Natural killer cell (primary cell): ENCODE results near the gene NAA30. TPM values are rescaled to one million over a fixed set of nuclear protein-coding genes. Genes with fewer than 3 reads are reported as not detected.

Experiments used
- ATAC-seq, 3 donors: fragments of 150-1000 bp in 2 of 3; fragments of 200-7000 bp in 1 of 3; cut with Tn5 transposase; 1 replicate in 1 of 3; 2 replicates in 2 of 3; pipeline ENCODE4 v1.10.0; 2021; ENCODE audit warnings: mild to moderate bottlenecking in 2 of 3, moderate library complexity in 2 of 3
- DNase-seq, 2 donors: peaks; one replicate each; pipeline versions ENCODE4 v3.0.0 to v3.0.0-alpha.2; 2013 to 2021; ENCODE audit warnings: mixed read lengths in 1 of 2
- H3K27ac ChIP-seq: one replicate; pipeline ENCODE4 v1.5.1; 2013; ENCODE audit warnings: mild to moderate bottlenecking, low read length
- H3K27me3 ChIP-seq: one replicate; pipeline ENCODE4 v1.6.1; 2013; ENCODE audit warnings: low read length; ENCODE audit not compliant: control insufficient read depth, insufficient read depth
- H3K36me3 ChIP-seq: one replicate; pipeline ENCODE4 v1.6.1; 2013; ENCODE audit warnings: low read length; ENCODE audit not compliant: control insufficient read depth, insufficient read depth
- H3K4me1 ChIP-seq: one replicate; pipeline ENCODE4 v1.6.1; 2013; ENCODE audit warnings: low read length; ENCODE audit not compliant: control insufficient read depth, insufficient read depth
- H3K4me3 ChIP-seq: one replicate; pipeline ENCODE4 v1.5.1; 2013; ENCODE audit warnings: low read length
- H3K9me3 ChIP-seq: one replicate; pipeline ENCODE4 v1.6.1; 2013; ENCODE audit warnings: low read length; ENCODE audit not compliant: control insufficient read depth, insufficient read depth
- H3K27ac Mint-ChIP-seq, 2 donors: one replicate each; pipeline ENCODE4 v1.8.0; 2022; ENCODE audit warnings: mild to moderate bottlenecking in 2 of 2, mixed read lengths in 2 of 2, moderate library complexity in 1 of 2
- H3K27me3 Mint-ChIP-seq, 2 donors: one replicate each; pipeline ENCODE4 v1.8.0; 2022; ENCODE audit warnings: low read depth in 2 of 2, mixed read lengths in 2 of 2
- H3K36me3 Mint-ChIP-seq: one replicate; pipeline ENCODE4 v1.8.0; 2022; ENCODE audit warnings: mixed read lengths
- H3K4me1 Mint-ChIP-seq, 2 donors: one replicate each; pipeline ENCODE4 v1.8.0; 2022; ENCODE audit warnings: mixed read lengths in 2 of 2
- H3K4me3 Mint-ChIP-seq: one replicate; pipeline ENCODE4 v1.8.0; 2022; ENCODE audit warnings: mild to moderate bottlenecking, moderate library complexity, mixed read lengths
- H3K9me3 Mint-ChIP-seq, 2 donors: one replicate each; pipeline ENCODE4 v1.8.0; 2022; ENCODE audit warnings: mixed read lengths in 2 of 2
- CTCF ChIP-seq: fragments of 200-600 bp; IDR thresholded peaks from one replicate; pipeline ENCODE4 v1.8.0; 2022; ENCODE audit warnings: antibody characterized with exemption
- WGBS: methylation state at CpG from one replicate; pipeline ENCODE4 v1.1.7; 2013; ENCODE audit warnings: missing lambda C conversion rate; ENCODE audit not compliant: insufficient coverage; 5-methylcytosine and 5-hydroxymethylcytosine counted together
- intact Hi-C: fragments of 100-400 bp; cut with micrococcal nuclease; formaldehyde crosslinking; loops from one replicate; pipeline ENCODE4 v1.14.2; 2022
- total RNA-seq, 4 donors: library from RNA; stranded (reverse); fragments of 120-200 nt in 1 of 4; gene quantifications; one replicate each; pipeline versions ENCODE4 v1.2.3 to v1.2.4, GENCODE V29; 2013 to 2022

Gene NAA30
- total RNA-seq, 3 donors from 2014 or later (not counting 1 experiment from before 2014, with no cell fraction given): 17.1 to 32.6 (median 24.0) TPM

GRCh38 chr14:57464008-57464730 is 73.8 kb downstream of the NAA30 start:
- H3K36me3 Mint-ChIP-seq: no peaks in the 10 kb centered on the region
- Histone ChIP-seq H3K9me3 (no peaks in the 10 kb centered on the region), H3K4me1 (no peaks in the 10 kb centered on the region), H3K36me3 (no peaks in the 10 kb centered on the region), H3K27me3 (no peaks in the 10 kb centered on the region), H3K4me3 (no peak overlapping the region), H3K27ac (no peak overlapping the region)
- H3K27me3 Mint-ChIP-seq: peaks cover 0 to 8% of the 10 kb centered on the region in 2 donors
- H3K4me3 Mint-ChIP-seq: no peak overlapping the region
- H3K9me3 Mint-ChIP-seq: peaks cover 0 to 2% of the 10 kb centered on the region in 2 donors
- H3K4me1 Mint-ChIP-seq: no peaks in the 10 kb centered on the region
- TF ChIP-seq CTCF: no peak
- DNase-seq: no peak
- no peak overlapping the region for H3K27ac Mint-ChIP-seq
- 75% methylated on average over 6 of the region's 6 CpGs for WGBS
- intact Hi-C loops: no loop called here
- ATAC-seq: no peak

Other genes with a start within 250 kb of the NAA30 start
- gene EXOC5, start 121.7 kb upstream of the NAA30 start, total RNA-seq: 10 to 100 TPM; 37.1 to 42.0 (median 41.7) TPM
- 10 to 100 TPM; 46.3 to 64.2 (median 48.8) TPM for gene AP5M1, start 121.6 kb upstream of the NAA30 start, total RNA-seq
- not detected for gene CCDC198, start 103.3 kb downstream of the NAA30 start, total RNA-seq